ENCODE data around the gene ATG13.

The ATG13 gene

GRCh38 chr11:46611526-46612304 is 5.6 kb upstream of the ATG13 start:
- Histone ChIP-seq H3K27me3 (ENCODE audit: insufficient read depth, low read length, poor library complexity) (no peaks in the 10 kb centered on the region), H2BK5ac (ENCODE audit: low read length) (no peak overlapping the region), H3K79me1 (ENCODE audit: low read length) (no peaks in the 10 kb centered on the region), H3K4me3 (ENCODE audit: low read length) (no peak overlapping the region), H3K36me3 (ENCODE audit: control insufficient read depth, insufficient read depth, low read length) (no peaks in the 10 kb centered on the region), H3K9ac (ENCODE audit: low read length) (no peak overlapping the region), H3K56ac (ENCODE audit: low read length) (no peak overlapping the region), H3K79me2 (ENCODE audit: control insufficient read depth, insufficient read depth, low read length) (no peaks in the 10 kb centered on the region), H2BK120ac (ENCODE audit: low read depth, low read length) (no peak overlapping the region), H3K18ac (ENCODE audit: low read length) (no peak overlapping the region), H2BK15ac (replicated peaks; ENCODE audit: low read depth) (no peak overlapping the region), H3K4ac (ENCODE audit: low read depth, low read length) (no peak overlapping the region), H4K5ac (ENCODE audit: low read length) (no peak overlapping the region), H3K4me1 (ENCODE audit: control insufficient read depth, low read depth, low read length) (no peaks in the 10 kb centered on the region), H3K27ac (ENCODE audit: low read depth, low read length) (no peak overlapping the region), H4K8ac (ENCODE audit: low read depth, low read length) (no peak overlapping the region), H3K23ac (ENCODE audit: low read length) (no peak overlapping the region), H2AK5ac (ENCODE audit: low read length) (no peak overlapping the region), H3K4me2 (ENCODE audit: low read length) (no peak overlapping the region)
- no CpG with 5 or more reads among the region's 5 CpGs for WGBS (ENCODE audit: extremely low coverage, insufficient coverage, low lambda C conversion rate)
- DNase-seq, result no peak

- no CpG with 5 or more reads among the region's 2 CpGs for WGBS (ENCODE audit: extremely low coverage, insufficient coverage, low lambda C conversion rate)
These were observed 5.0 kb upstream of the ATG13 start for GRCh38 chr11:46612326-46612725.

GRCh38 chr11:46615756-46616155 is 1.6 kb upstream of the ATG13 start:
- H2BK15ac ChIP-seq (replicated peaks; ENCODE audit: low read depth), result no peak overlapping the region
- no peak overlapping the region for H3K4me3 ChIP-seq (ENCODE audit: low read length)
- H2AK5ac ChIP-seq (ENCODE audit: low read length), result peak overlapping the region; percentile 50
- whole genome bisulfite sequencing (ENCODE audit: extremely low coverage, insufficient coverage, low lambda C conversion rate), result no CpG with 5 or more reads among the region's 7 CpGs
- no peak overlapping the region for H3K4ac ChIP-seq (ENCODE audit: low read depth, low read length)
- H3K27ac ChIP-seq (ENCODE audit: low read depth, low read length), result no peak overlapping the region
- no peak overlapping the region for H2BK5ac ChIP-seq (ENCODE audit: low read length)
- H3K56ac ChIP-seq (ENCODE audit: low read length), result peak overlapping the region; percentile 27
- no peaks in the 10 kb centered on the region for H3K4me1 ChIP-seq (ENCODE audit: control insufficient read depth, low read depth, low read length)
- no peak overlapping the region for H2BK120ac ChIP-seq (ENCODE audit: low read depth, low read length)
- no peak overlapping the region for H3K9ac ChIP-seq (ENCODE audit: low read length)
- H3K4me2 ChIP-seq (ENCODE audit: low read length), result no peak overlapping the region
- no peak overlapping the region for H3K23ac ChIP-seq (ENCODE audit: low read length)
- no peak overlapping the region for H3K18ac ChIP-seq (ENCODE audit: low read length)
- H4K8ac ChIP-seq (ENCODE audit: low read depth, low read length), result no peak overlapping the region
- H3K79me1 ChIP-seq (ENCODE audit: low read length), result peaks cover 2% of the 10 kb centered on the region
- H3K27me3 ChIP-seq (ENCODE audit: insufficient read depth, low read length, poor library complexity), result no peaks in the 10 kb centered on the region
- peak; percentile 40 for DNase-seq
- no peaks in the 10 kb centered on the region for H3K36me3 ChIP-seq (ENCODE audit: control insufficient read depth, insufficient read depth, low read length)
- no peak overlapping the region for H4K5ac ChIP-seq (ENCODE audit: low read length)
- H3K79me2 ChIP-seq (ENCODE audit: control insufficient read depth, insufficient read depth, low read length), result peaks cover 10% of the 10 kb centered on the region

More at GRCh38 chr11:46612326-46612725, 5.0 kb upstream of the ATG13 start:
- no peaks in the 10 kb centered on the region for H3K79me1 ChIP-seq (ENCODE audit: low read length)
- H3K4me1 ChIP-seq (ENCODE audit: control insufficient read depth, low read depth, low read length), result no peaks in the 10 kb centered on the region
- no peak overlapping the region for H4K5ac ChIP-seq (ENCODE audit: low read length)
- no peak overlapping the region for H2AK5ac ChIP-seq (ENCODE audit: low read length)
- no peak overlapping the region for H3K56ac ChIP-seq (ENCODE audit: low read length)
- no peak overlapping the region for H3K4me3 ChIP-seq (ENCODE audit: low read length)
- DNase-seq, result no peak
- H2BK5ac ChIP-seq (ENCODE audit: low read length), result no peak overlapping the region
- no peak overlapping the region for H4K8ac ChIP-seq (ENCODE audit: low read depth, low read length)
- H3K27ac ChIP-seq (ENCODE audit: low read depth, low read length), result no peak overlapping the region
- no peak overlapping the region for H2BK15ac ChIP-seq (replicated peaks; ENCODE audit: low read depth)
- no peaks in the 10 kb centered on the region for H3K36me3 ChIP-seq (ENCODE audit: control insufficient read depth, insufficient read depth, low read length)
- no peak overlapping the region for H3K18ac ChIP-seq (ENCODE audit: low read length)
- no peak overlapping the region for H3K9ac ChIP-seq (ENCODE audit: low read length)
- no peak overlapping the region for H3K23ac ChIP-seq (ENCODE audit: low read length)
- H3K27me3 ChIP-seq (ENCODE audit: insufficient read depth, low read length, poor library complexity), result no peaks in the 10 kb centered on the region
- H3K4ac ChIP-seq (ENCODE audit: low read depth, low read length), result no peak overlapping the region
- H2BK120ac ChIP-seq (ENCODE audit: low read depth, low read length), result no peak overlapping the region
- no peaks in the 10 kb centered on the region for H3K79me2 ChIP-seq (ENCODE audit: control insufficient read depth, insufficient read depth, low read length)
- no peak overlapping the region for H3K4me2 ChIP-seq (ENCODE audit: low read length)

- Histone ChIP-seq H3K79me2 (ENCODE audit: control insufficient read depth, insufficient read depth, low read length) (peaks cover 12% of the 10 kb centered on the region), H2AK5ac (ENCODE audit: low read length) (no peak overlapping the region), H3K23ac (ENCODE audit: low read length) (no peak overlapping the region), H3K4me1 (ENCODE audit: control insufficient read depth, low read depth, low read length) (no peaks in the 10 kb centered on the region), H3K18ac (ENCODE audit: low read length) (peak overlapping the region; percentile 32), H3K9ac (ENCODE audit: low read length) (peak overlapping the region; percentile 94), H3K4me2 (ENCODE audit: low read length) (peak overlapping the region; percentile 82), H2BK15ac (replicated peaks; ENCODE audit: low read depth) (no peak overlapping the region), H2BK120ac (ENCODE audit: low read depth, low read length) (no peak overlapping the region), H3K79me1 (ENCODE audit: low read length) (peaks cover 3% of the 10 kb centered on the region), H2BK5ac (ENCODE audit: low read length) (peak overlapping the region; percentile 31), H3K27ac (ENCODE audit: low read depth, low read length) (peak overlapping the region; percentile 2), H3K4me3 (ENCODE audit: low read length) (peak overlapping the region; percentile 82), H4K5ac (ENCODE audit: low read length) (no peak overlapping the region), H3K56ac (ENCODE audit: low read length) (peak overlapping the region; percentile 99), H3K4ac (ENCODE audit: low read depth, low read length) (peak overlapping the region; percentile 7), H4K8ac (ENCODE audit: low read depth, low read length) (no peak overlapping the region), H3K36me3 (ENCODE audit: control insufficient read depth, insufficient read depth, low read length) (no peaks in the 10 kb centered on the region), H3K27me3 (ENCODE audit: insufficient read depth, low read length, poor library complexity) (no peaks in the 10 kb centered on the region)
- no peak for DNase-seq
- WGBS (ENCODE audit: extremely low coverage, insufficient coverage, low lambda C conversion rate), result no CpG with 5 or more reads among the region's 15 CpGs
These were observed 711 bp upstream of the ATG13 start for GRCh38 chr11:46616551-46617133.

- Histone ChIP-seq H3K27ac (ENCODE audit: low read depth, low read length) (peak overlapping the region; percentile 83), H2BK15ac (replicated peaks; ENCODE audit: low read depth) (no peak overlapping the region), H3K4ac (ENCODE audit: low read depth, low read length) (peak overlapping the region; percentile 90), H3K27me3 (ENCODE audit: insufficient read depth, low read length, poor library complexity) (no peaks in the 10 kb centered on the region), H2AK5ac (ENCODE audit: low read length) (no peak overlapping the region), H2BK120ac (ENCODE audit: low read depth, low read length) (no peak overlapping the region), H3K9ac (ENCODE audit: low read length) (peak overlapping the region; percentile 94), H3K23ac (ENCODE audit: low read length) (no peak overlapping the region), H3K79me1 (ENCODE audit: low read length) (peaks cover 3% of the 10 kb centered on the region), H3K4me2 (ENCODE audit: low read length) (peak overlapping the region; percentile 86), H3K56ac (ENCODE audit: low read length) (peak overlapping the region; percentile 99), H3K4me3 (ENCODE audit: low read length) (peak overlapping the region; percentile 94), H3K79me2 (ENCODE audit: control insufficient read depth, insufficient read depth, low read length) (peaks cover 13% of the 10 kb centered on the region), H3K18ac (ENCODE audit: low read length) (no peak overlapping the region), H3K36me3 (ENCODE audit: control insufficient read depth, insufficient read depth, low read length) (no peaks in the 10 kb centered on the region), H3K4me1 (ENCODE audit: control insufficient read depth, low read depth, low read length) (no peaks in the 10 kb centered on the region), H2BK5ac (ENCODE audit: low read length) (no peak overlapping the region), H4K5ac (ENCODE audit: low read length) (peak overlapping the region; percentile 15), H4K8ac (ENCODE audit: low read depth, low read length) (no peak overlapping the region)
- WGBS (ENCODE audit: extremely low coverage, insufficient coverage, low lambda C conversion rate), result no CpG with 5 or more reads among the region's 9 CpGs
- DNase-seq, result no peak
These were observed 590 bp downstream of the ATG13 start for GRCh38 chr11:46617972-46618314.

Data from mesendoderm (in vitro differentiated cells).